Ishikawa (cell line): ENCODE measurements around the gene GRAMD4.

Experiments
- CEBPB ChIP-seq: IDR thresholded peaks from 2 replicates; pipeline ENCODE4 v1.6.1; 2012
- CREB1 ChIP-seq: IDR thresholded peaks from 2 replicates; pipeline ENCODE4 v1.6.1; 2012; ENCODE audit warnings: low read depth
- EGR1 ChIP-seq: IDR thresholded peaks from 2 replicates; pipeline ENCODE4 v1.6.1; 2012
- EP300 ChIP-seq: IDR thresholded peaks from 2 replicates; pipeline ENCODE4 v1.6.1; 2012; ENCODE audit warnings: borderline replicate concordance
- FOXM1 ChIP-seq: IDR thresholded peaks from 2 replicates; pipeline ENCODE4 v1.6.1; 2012; ENCODE audit warnings: low read depth, borderline replicate concordance
- MAX ChIP-seq: IDR thresholded peaks from 2 replicates; pipeline ENCODE4 v1.6.1; 2012
- NFIC ChIP-seq: IDR thresholded peaks from 2 replicates; pipeline ENCODE4 v1.6.1; 2012
- RAD21 ChIP-seq: IDR thresholded peaks from 2 replicates; pipeline ENCODE4 v1.6.1; 2012; ENCODE audit warnings: low read depth
- REST ChIP-seq: IDR thresholded peaks from 2 replicates; pipeline ENCODE4 v1.6.1; 2012; ENCODE audit warnings: low read depth, mild to moderate bottlenecking
- TAF1 ChIP-seq: IDR thresholded peaks from 2 replicates; pipeline ENCODE4 v1.6.1; 2012; ENCODE audit warnings: low read depth, mild to moderate bottlenecking
- TCF12 ChIP-seq: IDR thresholded peaks from 2 replicates; pipeline ENCODE4 v1.6.1; 2012; ENCODE audit warnings: low read depth
- TEAD4 ChIP-seq: IDR thresholded peaks from 2 replicates; pipeline ENCODE4 v1.6.1; 2012
- USF1 ChIP-seq: IDR thresholded peaks from 2 replicates; pipeline ENCODE4 v1.6.1; 2012
- YY1 ChIP-seq: IDR thresholded peaks from 2 replicates; pipeline ENCODE4 v1.6.1; 2012; ENCODE audit warnings: low read depth
- ZBTB7A ChIP-seq: IDR thresholded peaks from 2 replicates; pipeline ENCODE4 v1.6.1; 2012; ENCODE audit warnings: low read depth

Gene GRAMD4

DNA sequence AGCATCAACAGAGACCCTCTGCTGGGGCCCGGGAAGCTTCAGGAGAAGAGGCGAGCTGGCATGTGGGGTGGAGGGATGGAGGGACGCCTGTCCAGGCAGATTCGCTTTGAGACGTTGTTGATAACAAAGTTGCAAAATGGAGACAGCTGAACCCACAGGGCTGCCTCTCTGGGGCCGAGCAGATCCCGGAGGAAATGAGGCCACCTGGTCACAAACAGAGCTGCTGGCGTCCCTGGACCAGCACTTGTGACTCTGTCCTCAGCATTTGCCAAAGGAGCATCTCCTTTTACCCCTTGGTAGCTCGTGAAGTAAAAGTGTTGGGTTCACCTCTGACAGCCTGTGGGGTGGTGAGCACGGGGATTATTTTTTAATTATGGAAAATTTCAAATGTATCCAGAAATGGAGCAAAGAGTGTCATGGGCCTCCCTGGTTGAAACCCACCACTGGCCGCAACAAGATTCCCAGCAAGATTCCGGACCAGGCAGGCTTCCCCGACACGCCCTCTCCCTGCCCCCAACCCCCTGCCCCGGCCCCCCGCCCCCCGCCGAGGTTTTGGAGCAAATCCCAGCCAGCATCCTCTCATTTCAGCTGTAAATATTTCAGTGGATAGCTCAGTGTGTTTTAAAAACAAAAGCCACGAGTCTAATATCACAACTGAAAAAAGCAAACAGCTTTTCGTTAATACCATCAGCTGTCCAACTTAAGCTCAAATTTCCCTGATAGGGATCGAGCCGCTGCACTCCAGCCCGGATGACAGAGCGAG, 20.3 kb downstream of the GRAMD4 start:
- no peak for TF ChIP-seq FOXM1
- no peak for TF ChIP-seq CREB1
- no peak for TF ChIP-seq TAF1
- TF ChIP-seq REST: no peak
- no peak for TF ChIP-seq CEBPB
- no peak for TF ChIP-seq RAD21
- no peak for TF ChIP-seq MAX
- TF ChIP-seq TEAD4: no peak
- TF ChIP-seq NFIC: no peak
- no peak for TF ChIP-seq ZBTB7A
- no peak for TF ChIP-seq USF1
- TF ChIP-seq EP300: no peak
- TF ChIP-seq TCF12: no peak
- TF ChIP-seq EGR1: no peak

DNA sequence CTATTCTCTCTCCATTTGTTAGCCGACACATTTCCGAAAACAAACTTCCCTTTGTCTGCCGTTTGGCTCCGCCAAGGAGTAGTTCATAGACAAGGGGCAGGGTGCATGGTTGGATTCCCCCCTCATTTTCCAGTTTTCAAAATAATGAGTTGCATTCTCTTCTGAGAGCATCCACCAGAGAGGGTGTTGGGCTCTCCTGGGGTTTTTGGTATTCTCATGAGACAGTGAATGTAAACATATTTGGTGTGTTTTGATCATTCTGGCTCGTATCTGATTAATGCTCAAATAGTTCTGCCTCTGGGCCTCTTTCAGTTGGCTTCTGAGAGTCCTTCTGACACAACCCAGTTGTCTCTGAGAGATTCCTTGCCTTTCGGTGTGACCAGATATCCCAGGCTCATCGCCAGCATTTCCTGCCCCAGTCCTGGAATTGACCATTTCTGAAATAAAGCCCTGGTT, 21.7 kb downstream of the GRAMD4 start:
- TF ChIP-seq TAF1 (no peak), RAD21 (no peak), CEBPB (no peak), USF1 (no peak), TCF12 (no peak), CREB1 (no peak), TEAD4 (no peak), NFIC (no peak)

DNA sequence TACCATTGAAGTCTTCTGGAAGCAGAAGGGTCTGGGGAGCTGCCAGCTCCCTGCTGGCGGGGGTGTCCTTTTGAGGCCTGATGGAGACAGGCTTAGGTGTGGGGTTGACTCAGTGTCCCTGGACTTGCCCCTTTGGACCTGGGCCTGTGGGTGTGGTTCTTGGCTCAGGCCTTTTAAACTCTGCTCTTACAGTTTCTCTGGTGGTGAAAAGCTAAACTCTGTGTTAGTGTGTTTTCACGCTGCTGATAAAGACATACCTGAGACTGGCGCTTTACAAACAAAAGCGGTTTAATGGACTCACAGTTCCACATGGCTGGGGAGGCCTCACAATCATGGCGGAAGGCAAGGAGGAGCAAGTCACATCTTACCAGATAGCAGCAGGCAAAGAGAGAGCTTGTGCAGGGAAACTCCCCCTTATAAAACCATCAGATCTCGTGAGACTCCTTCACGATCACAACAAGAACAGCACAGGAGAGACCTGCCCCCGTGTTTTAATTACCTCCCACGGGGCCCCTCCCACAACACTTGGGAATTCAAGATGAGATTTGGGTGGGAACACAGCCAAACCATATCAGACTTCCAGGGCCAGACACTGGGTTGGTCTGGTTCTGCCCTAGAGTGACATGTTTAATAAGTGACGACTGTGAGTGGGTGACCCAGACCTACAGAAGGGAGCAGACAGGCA, 26.5 kb downstream of the GRAMD4 start:
- TF ChIP-seq RAD21: no peak
- no peak for TF ChIP-seq EGR1
- TF ChIP-seq TCF12: no peak
- TF ChIP-seq YY1: no peak
- no peak for TF ChIP-seq CEBPB
- TF ChIP-seq USF1: no peak
- TF ChIP-seq ZBTB7A: no peak
- TF ChIP-seq TAF1: no peak
- no peak for TF ChIP-seq MAX
- TF ChIP-seq REST: no peak
- TF ChIP-seq NFIC: no peak

DNA sequence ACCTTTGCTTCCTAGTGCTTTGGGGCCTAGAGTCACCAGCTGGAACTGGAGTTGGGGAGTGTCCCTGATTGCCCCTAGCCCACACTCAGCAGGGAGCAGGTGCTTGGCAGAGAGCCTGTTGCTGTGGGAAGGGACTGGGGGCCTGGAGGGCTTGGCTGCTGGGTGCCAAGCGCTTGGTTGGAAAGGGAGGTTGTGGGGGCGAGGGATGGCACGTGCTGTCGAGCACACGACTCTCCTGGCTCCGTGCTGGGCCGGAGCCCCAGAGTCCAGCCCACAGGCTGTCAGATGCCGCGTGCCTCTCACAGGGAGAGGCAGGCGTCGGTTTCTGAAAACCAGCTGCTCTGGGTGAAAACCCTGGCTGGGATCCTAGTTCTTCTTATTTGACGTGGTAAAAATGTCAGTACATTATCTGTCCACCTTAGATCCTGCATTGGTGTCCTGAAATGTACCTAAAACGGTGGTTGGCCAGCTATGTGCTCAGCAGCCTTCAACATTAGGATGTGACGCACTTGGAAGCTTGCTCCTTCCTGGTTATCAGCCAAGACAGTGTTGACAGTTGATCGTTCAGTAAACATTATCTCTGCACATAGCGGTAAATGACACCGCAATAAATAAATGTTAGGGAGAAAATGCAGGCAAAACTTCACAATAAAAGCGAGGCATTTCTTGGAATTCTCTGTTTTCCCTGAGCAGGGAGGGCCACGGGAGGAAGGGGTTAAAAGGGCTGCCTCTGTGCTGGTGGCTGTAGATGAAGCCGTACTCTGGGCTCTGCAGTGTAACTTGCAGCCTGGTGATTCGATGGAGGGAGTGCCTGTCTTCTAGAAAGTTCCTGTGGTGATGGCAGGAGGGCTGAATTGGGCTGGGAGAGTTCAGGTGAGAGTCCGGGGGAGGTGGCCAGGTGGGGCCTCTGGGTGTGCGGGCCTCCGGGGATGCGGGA, 29.2 kb downstream of the GRAMD4 start:
- no peak for TF ChIP-seq FOXM1
- TF ChIP-seq MAX: no peak
- TF ChIP-seq EP300: no peak
- TF ChIP-seq USF1: no peak
- TF ChIP-seq TEAD4: no peak
- TF ChIP-seq EGR1: no peak
- no peak for TF ChIP-seq CEBPB
- TF ChIP-seq TCF12: no peak
- TF ChIP-seq RAD21: no peak
- TF ChIP-seq TAF1: no peak
- TF ChIP-seq NFIC: no peak
- no peak for TF ChIP-seq CREB1
- no peak for TF ChIP-seq ZBTB7A
- no peak for TF ChIP-seq YY1
- TF ChIP-seq REST: no peak
